ENCODE data around the gene STK40. TPM values are rescaled to one million over a fixed set of nuclear protein-coding genes. Genes with fewer than 3 reads are reported as not detected.

The STK40 gene
- total and polyA plus RNA-seq, 9 of the 15 experiments (the other 6 are each of a cell fraction or from before 2014, with no cell fraction given) = 0.69 to 94.3 (median 39.1) TPM

DNA sequence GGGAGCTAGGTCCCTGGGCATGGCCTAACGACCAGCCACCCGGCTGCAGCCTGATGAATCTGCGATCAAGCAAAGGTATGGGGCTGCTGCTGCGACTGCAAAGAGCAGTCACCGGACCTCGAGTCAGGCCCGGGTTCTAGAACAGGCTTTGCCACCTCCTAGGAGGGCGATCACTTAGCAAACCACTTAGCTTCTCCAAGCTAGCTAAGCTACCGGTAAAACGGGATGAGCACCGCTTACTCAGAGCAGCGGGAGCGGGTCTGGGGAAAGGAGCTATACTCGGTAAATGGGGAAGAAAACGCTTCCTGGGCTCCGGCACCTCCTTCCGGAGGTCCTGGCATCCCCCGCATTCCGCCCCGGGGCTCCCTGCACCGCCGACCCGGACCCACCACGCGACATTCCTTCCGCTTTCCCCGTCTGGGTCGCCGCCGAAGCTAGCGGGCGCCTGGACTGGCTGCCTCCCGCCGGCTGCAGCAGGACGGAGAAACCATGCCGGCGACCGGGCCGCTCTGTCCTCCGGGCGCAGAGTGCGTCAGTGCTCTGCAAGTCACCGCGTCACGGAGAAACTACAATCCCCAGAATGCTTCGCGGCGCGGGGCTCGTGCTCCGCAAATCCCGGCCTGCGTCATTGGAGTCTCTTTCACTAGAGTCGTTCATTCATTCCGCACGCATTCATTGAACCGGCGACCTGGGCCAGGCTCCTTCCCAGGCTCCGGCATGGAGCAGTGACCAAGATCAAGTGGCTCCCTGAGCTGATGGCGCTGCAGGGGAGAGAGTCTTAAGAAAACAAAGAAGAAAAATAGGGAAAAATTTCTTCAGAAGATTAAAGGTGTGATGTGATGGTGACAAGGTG is 11.9 kb upstream of the STK40 start, which contains the start of gene LSM10 (continued):
- TF ChIP-seq, protein P1, sequence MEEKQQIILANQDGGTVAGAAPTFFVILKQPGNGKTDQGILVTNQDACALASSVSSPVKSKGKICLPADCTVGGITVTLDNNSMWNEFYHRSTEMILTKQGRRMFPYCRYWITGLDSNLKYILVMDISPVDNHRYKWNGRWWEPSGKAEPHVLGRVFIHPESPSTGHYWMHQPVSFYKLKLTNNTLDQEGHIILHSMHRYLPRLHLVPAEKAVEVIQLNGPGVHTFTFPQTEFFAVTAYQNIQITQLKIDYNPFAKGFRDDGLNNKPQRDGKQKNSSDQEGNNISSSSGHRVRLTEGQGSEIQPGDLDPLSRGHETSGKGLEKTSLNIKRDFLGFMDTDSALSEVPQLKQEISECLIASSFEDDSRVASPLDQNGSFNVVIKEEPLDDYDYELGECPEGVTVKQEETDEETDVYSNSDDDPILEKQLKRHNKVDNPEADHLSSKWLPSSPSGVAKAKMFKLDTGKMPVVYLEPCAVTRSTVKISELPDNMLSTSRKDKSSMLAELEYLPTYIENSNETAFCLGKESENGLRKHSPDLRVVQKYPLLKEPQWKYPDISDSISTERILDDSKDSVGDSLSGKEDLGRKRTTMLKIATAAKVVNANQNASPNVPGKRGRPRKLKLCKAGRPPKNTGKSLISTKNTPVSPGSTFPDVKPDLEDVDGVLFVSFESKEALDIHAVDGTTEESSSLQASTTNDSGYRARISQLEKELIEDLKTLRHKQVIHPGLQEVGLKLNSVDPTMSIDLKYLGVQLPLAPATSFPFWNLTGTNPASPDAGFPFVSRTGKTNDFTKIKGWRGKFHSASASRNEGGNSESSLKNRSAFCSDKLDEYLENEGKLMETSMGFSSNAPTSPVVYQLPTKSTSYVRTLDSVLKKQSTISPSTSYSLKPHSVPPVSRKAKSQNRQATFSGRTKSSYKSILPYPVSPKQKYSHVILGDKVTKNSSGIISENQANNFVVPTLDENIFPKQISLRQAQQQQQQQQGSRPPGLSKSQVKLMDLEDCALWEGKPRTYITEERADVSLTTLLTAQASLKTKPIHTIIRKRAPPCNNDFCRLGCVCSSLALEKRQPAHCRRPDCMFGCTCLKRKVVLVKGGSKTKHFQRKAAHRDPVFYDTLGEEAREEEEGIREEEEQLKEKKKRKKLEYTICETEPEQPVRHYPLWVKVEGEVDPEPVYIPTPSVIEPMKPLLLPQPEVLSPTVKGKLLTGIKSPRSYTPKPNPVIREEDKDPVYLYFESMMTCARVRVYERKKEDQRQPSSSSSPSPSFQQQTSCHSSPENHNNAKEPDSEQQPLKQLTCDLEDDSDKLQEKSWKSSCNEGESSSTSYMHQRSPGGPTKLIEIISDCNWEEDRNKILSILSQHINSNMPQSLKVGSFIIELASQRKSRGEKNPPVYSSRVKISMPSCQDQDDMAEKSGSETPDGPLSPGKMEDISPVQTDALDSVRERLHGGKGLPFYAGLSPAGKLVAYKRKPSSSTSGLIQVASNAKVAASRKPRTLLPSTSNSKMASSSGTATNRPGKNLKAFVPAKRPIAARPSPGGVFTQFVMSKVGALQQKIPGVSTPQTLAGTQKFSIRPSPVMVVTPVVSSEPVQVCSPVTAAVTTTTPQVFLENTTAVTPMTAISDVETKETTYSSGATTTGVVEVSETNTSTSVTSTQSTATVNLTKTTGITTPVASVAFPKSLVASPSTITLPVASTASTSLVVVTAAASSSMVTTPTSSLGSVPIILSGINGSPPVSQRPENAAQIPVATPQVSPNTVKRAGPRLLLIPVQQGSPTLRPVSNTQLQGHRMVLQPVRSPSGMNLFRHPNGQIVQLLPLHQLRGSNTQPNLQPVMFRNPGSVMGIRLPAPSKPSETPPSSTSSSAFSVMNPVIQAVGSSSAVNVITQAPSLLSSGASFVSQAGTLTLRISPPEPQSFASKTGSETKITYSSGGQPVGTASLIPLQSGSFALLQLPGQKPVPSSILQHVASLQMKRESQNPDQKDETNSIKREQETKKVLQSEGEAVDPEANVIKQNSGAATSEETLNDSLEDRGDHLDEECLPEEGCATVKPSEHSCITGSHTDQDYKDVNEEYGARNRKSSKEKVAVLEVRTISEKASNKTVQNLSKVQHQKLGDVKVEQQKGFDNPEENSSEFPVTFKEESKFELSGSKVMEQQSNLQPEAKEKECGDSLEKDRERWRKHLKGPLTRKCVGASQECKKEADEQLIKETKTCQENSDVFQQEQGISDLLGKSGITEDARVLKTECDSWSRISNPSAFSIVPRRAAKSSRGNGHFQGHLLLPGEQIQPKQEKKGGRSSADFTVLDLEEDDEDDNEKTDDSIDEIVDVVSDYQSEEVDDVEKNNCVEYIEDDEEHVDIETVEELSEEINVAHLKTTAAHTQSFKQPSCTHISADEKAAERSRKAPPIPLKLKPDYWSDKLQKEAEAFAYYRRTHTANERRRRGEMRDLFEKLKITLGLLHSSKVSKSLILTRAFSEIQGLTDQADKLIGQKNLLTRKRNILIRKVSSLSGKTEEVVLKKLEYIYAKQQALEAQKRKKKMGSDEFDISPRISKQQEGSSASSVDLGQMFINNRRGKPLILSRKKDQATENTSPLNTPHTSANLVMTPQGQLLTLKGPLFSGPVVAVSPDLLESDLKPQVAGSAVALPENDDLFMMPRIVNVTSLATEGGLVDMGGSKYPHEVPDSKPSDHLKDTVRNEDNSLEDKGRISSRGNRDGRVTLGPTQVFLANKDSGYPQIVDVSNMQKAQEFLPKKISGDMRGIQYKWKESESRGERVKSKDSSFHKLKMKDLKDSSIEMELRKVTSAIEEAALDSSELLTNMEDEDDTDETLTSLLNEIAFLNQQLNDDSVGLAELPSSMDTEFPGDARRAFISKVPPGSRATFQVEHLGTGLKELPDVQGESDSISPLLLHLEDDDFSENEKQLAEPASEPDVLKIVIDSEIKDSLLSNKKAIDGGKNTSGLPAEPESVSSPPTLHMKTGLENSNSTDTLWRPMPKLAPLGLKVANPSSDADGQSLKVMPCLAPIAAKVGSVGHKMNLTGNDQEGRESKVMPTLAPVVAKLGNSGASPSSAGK (IDR thresholded peaks at IDR 0.05) = peak; percentile 53
- no peak for TF ChIP-seq ZKSCAN8 (CRISPR knock-in tag; IDR thresholded peaks at IDR 0.05)
- peak; percentile 74 for TF ChIP-seq SP1 (CRISPR knock-in tag; IDR thresholded peaks at IDR 0.05)
- TF ChIP-seq NFATC3 (IDR thresholded peaks at IDR 0.05) = no peak
- TF ChIP-seq, protein P2, sequence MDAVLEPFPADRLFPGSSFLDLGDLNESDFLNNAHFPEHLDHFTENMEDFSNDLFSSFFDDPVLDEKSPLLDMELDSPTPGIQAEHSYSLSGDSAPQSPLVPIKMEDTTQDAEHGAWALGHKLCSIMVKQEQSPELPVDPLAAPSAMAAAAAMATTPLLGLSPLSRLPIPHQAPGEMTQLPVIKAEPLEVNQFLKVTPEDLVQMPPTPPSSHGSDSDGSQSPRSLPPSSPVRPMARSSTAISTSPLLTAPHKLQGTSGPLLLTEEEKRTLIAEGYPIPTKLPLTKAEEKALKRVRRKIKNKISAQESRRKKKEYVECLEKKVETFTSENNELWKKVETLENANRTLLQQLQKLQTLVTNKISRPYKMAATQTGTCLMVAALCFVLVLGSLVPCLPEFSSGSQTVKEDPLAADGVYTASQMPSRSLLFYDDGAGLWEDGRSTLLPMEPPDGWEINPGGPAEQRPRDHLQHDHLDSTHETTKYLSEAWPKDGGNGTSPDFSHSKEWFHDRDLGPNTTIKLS (IDR thresholded peaks at IDR 0.05; ENCODE audit: borderline replicate concordance, low read depth) = peak; percentile 84; the same call in 1 of the 2 replicates
- TF ChIP-seq, protein P3, sequence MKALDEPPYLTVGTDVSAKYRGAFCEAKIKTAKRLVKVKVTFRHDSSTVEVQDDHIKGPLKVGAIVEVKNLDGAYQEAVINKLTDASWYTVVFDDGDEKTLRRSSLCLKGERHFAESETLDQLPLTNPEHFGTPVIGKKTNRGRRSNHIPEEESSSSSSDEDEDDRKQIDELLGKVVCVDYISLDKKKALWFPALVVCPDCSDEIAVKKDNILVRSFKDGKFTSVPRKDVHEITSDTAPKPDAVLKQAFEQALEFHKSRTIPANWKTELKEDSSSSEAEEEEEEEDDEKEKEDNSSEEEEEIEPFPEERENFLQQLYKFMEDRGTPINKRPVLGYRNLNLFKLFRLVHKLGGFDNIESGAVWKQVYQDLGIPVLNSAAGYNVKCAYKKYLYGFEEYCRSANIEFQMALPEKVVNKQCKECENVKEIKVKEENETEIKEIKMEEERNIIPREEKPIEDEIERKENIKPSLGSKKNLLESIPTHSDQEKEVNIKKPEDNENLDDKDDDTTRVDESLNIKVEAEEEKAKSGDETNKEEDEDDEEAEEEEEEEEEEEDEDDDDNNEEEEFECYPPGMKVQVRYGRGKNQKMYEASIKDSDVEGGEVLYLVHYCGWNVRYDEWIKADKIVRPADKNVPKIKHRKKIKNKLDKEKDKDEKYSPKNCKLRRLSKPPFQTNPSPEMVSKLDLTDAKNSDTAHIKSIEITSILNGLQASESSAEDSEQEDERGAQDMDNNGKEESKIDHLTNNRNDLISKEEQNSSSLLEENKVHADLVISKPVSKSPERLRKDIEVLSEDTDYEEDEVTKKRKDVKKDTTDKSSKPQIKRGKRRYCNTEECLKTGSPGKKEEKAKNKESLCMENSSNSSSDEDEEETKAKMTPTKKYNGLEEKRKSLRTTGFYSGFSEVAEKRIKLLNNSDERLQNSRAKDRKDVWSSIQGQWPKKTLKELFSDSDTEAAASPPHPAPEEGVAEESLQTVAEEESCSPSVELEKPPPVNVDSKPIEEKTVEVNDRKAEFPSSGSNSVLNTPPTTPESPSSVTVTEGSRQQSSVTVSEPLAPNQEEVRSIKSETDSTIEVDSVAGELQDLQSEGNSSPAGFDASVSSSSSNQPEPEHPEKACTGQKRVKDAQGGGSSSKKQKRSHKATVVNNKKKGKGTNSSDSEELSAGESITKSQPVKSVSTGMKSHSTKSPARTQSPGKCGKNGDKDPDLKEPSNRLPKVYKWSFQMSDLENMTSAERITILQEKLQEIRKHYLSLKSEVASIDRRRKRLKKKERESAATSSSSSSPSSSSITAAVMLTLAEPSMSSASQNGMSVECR (CRISPR knock-in tag; IDR thresholded peaks at IDR 0.05) = peak; percentile 86
- peak; percentile 39; the same call in 1 of the 2 replicates for TF ChIP-seq TEAD4 (IDR thresholded peaks at IDR 0.05; ENCODE audit: low read length)
- TF ChIP-seq TEAD4 (CRISPR knock-in tag; IDR thresholded peaks at IDR 0.05; ENCODE audit: borderline replicate concordance) = no peak
